Medulla oblongata (tissue), 1 donor: Measurements from ENCODE around the gene UBE2E3.
"Not testable (repeated sequence)": the region's sequence is repeated elsewhere in the genome, so short reads cannot be mapped to it uniquely, and the experiment has no call there.

Source experiments
- DNase-seq: peaks from one replicate; pipeline ENCODE4 v3.0.0-alpha.2; 2015; ENCODE audit errors: extremely low spot score

Gene UBE2E3

GRCh38 chr2:181025004-181025403, 44.6 kb downstream of the UBE2E3 start:
- no peak for DNase-seq

- no peak for DNase-seq
These were observed 56.0 kb downstream of the UBE2E3 start for GRCh38 chr2:181036445-181036844.

GRCh38 chr2:181036848-181037603, 56.6 kb downstream of the UBE2E3 start:
- DNase-seq: no peak

- no peak for DNase-seq
These were observed 57.5 kb downstream of the UBE2E3 start for GRCh38 chr2:181037922-181038321.

GRCh38 chr2:181038796-181039195, 58.4 kb downstream of the UBE2E3 start:
- no peak for DNase-seq

GRCh38 chr2:181040839-181041238, 60.4 kb downstream of the UBE2E3 start:
- not testable (repeated sequence) for DNase-seq

GRCh38 chr2:181041661-181042060, 61.3 kb downstream of the UBE2E3 start:
- no peak for DNase-seq

- DNase-seq: no peak
These were observed 62.3 kb downstream of the UBE2E3 start for GRCh38 chr2:181042706-181043105.

- no peak for DNase-seq
These were observed 66.4 kb downstream of the UBE2E3 start for GRCh38 chr2:181046833-181047232.

GRCh38 chr2:181047829-181048228, 67.4 kb downstream of the UBE2E3 start:
- no peak for DNase-seq

- no peak for DNase-seq
These were observed 71.6 kb downstream of the UBE2E3 start for GRCh38 chr2:181051861-181052522.

- DNase-seq: no peak
These were observed 72.1 kb downstream of the UBE2E3 start for GRCh38 chr2:181052523-181052891.

GRCh38 chr2:181054256-181054655, 73.9 kb downstream of the UBE2E3 start:
- no peak for DNase-seq

GRCh38 chr2:181054843-181055242, 74.4 kb downstream of the UBE2E3 start:
- no peak for DNase-seq

- peak; percentile 19 for DNase-seq
These were observed 78.2 kb downstream of the UBE2E3 start for GRCh38 chr2:181058378-181059269.

- DNase-seq: peak; percentile 10
These were observed 83.3 kb downstream of the UBE2E3 start for GRCh38 chr2:181063696-181064095.

GRCh38 chr2:181065458-181065857, 85.1 kb downstream of the UBE2E3 start:
- DNase-seq: no peak

GRCh38 chr2:181066333-181066732, 85.9 kb downstream of the UBE2E3 start:
- no peak for DNase-seq

- no peak for DNase-seq
These were observed 89.9 kb downstream of the UBE2E3 start for GRCh38 chr2:181070119-181070835.

GRCh38 chr2:181070836-181071200, 90.4 kb downstream of the UBE2E3 start:
- no peak for DNase-seq

- DNase-seq: no peak
These were observed 92.3 kb downstream of the UBE2E3 start for GRCh38 chr2:181072486-181073235.
